NCI-H1417 (cell line): ENCODE results near the gene DAND5.

Experiments used
- DNase-seq, 3 experiments: peaks; one replicate each; lab custom pipeline; 2025; lab: John Stamatoyannopoulos, UW

Gene DAND5

GRCh38 chr19:13008926-13009787 lies 39.8 kb downstream of the DAND5 start:
- DNase-seq: no peak

GRCh38 chr19:13010038-13010991 lies 40.9 kb downstream of the DAND5 start:
- no peak for DNase-seq

- no peak for DNase-seq
Measured at GRCh38 chr19:13010992-13011652, 41.7 kb downstream of the DAND5 start.

GRCh38 chr19:13011653-13012389 lies 42.4 kb downstream of the DAND5 start:
- DNase-seq: no peak

GRCh38 chr19:13012390-13012689 lies 43.0 kb downstream of the DAND5 start:
- no peak for DNase-seq

- DNase-seq: no peak
Measured at GRCh38 chr19:13012690-13013608, 43.6 kb downstream of the DAND5 start.

- no peak for DNase-seq
Measured at GRCh38 chr19:13013649-13014048, 44.3 kb downstream of the DAND5 start.

GRCh38 chr19:13014101-13014920 lies 44.9 kb downstream of the DAND5 start:
- DNase-seq: no peak

GRCh38 chr19:13014921-13015280 lies 45.5 kb downstream of the DAND5 start:
- no peak for DNase-seq

- no peak for DNase-seq
Measured at GRCh38 chr19:13015361-13016223, 46.2 kb downstream of the DAND5 start.

GRCh38 chr19:13016245-13016627 lies 46.9 kb downstream of the DAND5 start:
- DNase-seq: no peak

- DNase-seq: no peak
Measured at GRCh38 chr19:13016628-13017305, 47.4 kb downstream of the DAND5 start.

- no peak for DNase-seq
Measured at GRCh38 chr19:13017306-13018034, 48.1 kb downstream of the DAND5 start.

GRCh38 chr19:13018035-13018914 lies 48.9 kb downstream of the DAND5 start:
- DNase-seq: no peak

- no peak for DNase-seq
Measured at GRCh38 chr19:13019332-13019731, 50.0 kb downstream of the DAND5 start.

- no peak for DNase-seq
Measured at GRCh38 chr19:13020002-13020414, 50.6 kb downstream of the DAND5 start.
